HCT116 (cell line): ENCODE measurements around the gene SGF29. TPM values are rescaled to one million over a fixed set of nuclear protein-coding genes. Genes with fewer than 3 reads are reported as not detected.

Experiments used
- ATAC-seq: fragments of 200-7000 bp; cut with Tn5 transposase; 2 replicates; pipeline ENCODE4 v1.9.1; 2020; ENCODE audit warnings: mild to moderate bottlenecking, moderate library complexity
- BruUV-seq: library from RNA; stranded (reverse); fragments of 400-500 nt; replicated peaks from 2 replicates; lab custom pipeline; 2021; lab: Mats Ljungman, UMichigan
- CTCF ChIA-PET: fragments of 300-600 bp; sonication (Branson Sonifier 250); formaldehyde crosslinking; loops from one replicate; lab custom pipeline; 2021; ENCODE audit warnings: antibody characterized with exemption; lab: Charles Lee
- POLR2A ChIA-PET: fragments of 300-600, 350-600 bp; sonication (Branson Sonifier 250); formaldehyde crosslinking; loops from one replicate; lab custom pipeline; 2021; ENCODE audit warnings: antibody characterized with exemption; lab: Charles Lee
- RAD21 ChIA-PET, 2 experiments: fragments of 300-600 bp; sonication (Branson Sonifier 250); formaldehyde crosslinking; loops; one replicate each; lab custom pipeline; 2023; ENCODE audit warnings: low total read pairs in 2 of 2; ENCODE audit not compliant: uncharacterized antibody in 2 of 2, unreplicated experiment in 2 of 2, low non-redundant PET in 1 of 2; lab: Charles Lee
- DNase-seq: peaks from one replicate; pipeline ENCODE4 v3.0.0-alpha.2; 2010; ENCODE audit warnings: low read depth, low spot score
- H2AFZ ChIP-seq: fragments of 200-600 bp; shearing (Covaris generic), sonication (generic); 2 replicates; pipeline ENCODE4 v1.6.1; 2017; ENCODE audit warnings: low read depth, mixed run types, mixed read lengths, antibody characterized with exemption, low read length; ENCODE audit not compliant: poor library complexity, severe bottlenecking
- H3K27ac ChIP-seq: 2 replicates; pipeline ENCODE4 v1.5.1; 2012; ENCODE audit warnings: low read depth, low read length
- H3K27me3 ChIP-seq: fragments of 200-600 bp; sonication (generic); 2 replicates; pipeline ENCODE4 v1.6.1; 2016; ENCODE audit warnings: mixed run types, low read length, mixed read lengths; ENCODE audit not compliant: insufficient read depth
- H3K36me3 ChIP-seq, 2 experiments: fragments of 200-500 bp in 1 of 2; fragments of 200-600 bp in 1 of 2; sonication (Bioruptor generic) in 1 of 2; sonication (generic) in 1 of 2; 2 replicates each; pipeline versions ENCODE4 v1.5.1 to v1.6.1; 2014 to 2016; ENCODE audit warnings: low read length in 2 of 2, inconsistent platforms in 1 of 2, mixed read lengths in 1 of 2, mixed run types in 1 of 2; ENCODE audit not compliant: insufficient read depth in 2 of 2, control insufficient read depth in 1 of 2
- H3K4me1 ChIP-seq, 2 experiments: fragments of 200-600 bp in 1 of 2; sonication (generic) in 1 of 2; 2 replicates each; pipeline versions ENCODE4 v1.5.1 to v1.6.1; 2012 to 2017; ENCODE audit warnings: low read length in 2 of 2, inconsistent platforms in 1 of 2, mild to moderate bottlenecking in 1 of 2, mixed read lengths in 1 of 2, mixed run types in 1 of 2, moderate library complexity in 1 of 2; ENCODE audit not compliant: insufficient read depth in 2 of 2, control insufficient read depth in 1 of 2
- H3K4me2 ChIP-seq: fragments of 200-600 bp; sonication (generic); 2 replicates; pipeline ENCODE4 v1.6.1; 2017; ENCODE audit warnings: mixed run types, low read length, mixed read lengths
- H3K4me3 ChIP-seq, 2 experiments: fragments of 200-600 bp in 1 of 2; sonication (generic) in 1 of 2; replicated peaks in 1 of 2; 2 replicates each; pipeline ENCODE4 v1.5.1; 2011 to 2016; ENCODE audit warnings: low read length in 2 of 2, control low read depth in 1 of 2, low read depth in 1 of 2, mild to moderate bottlenecking in 1 of 2, mixed read lengths in 1 of 2, mixed run types in 1 of 2
- H3K79me2 ChIP-seq: fragments of 200-600 bp; sonication (generic); 2 replicates; pipeline ENCODE4 v1.6.1; 2017; ENCODE audit warnings: mild to moderate bottlenecking, mixed run types, low read length, moderate library complexity, mixed read lengths; ENCODE audit not compliant: insufficient read depth
- H3K9ac ChIP-seq: fragments of 200-600 bp; sonication (generic); 2 replicates; pipeline ENCODE4 v1.6.1; 2016; ENCODE audit warnings: low read length, mixed read lengths
- H3K9me2 ChIP-seq: fragments of 200-600 bp; sonication (generic), shearing (Covaris generic); 2 replicates; pipeline ENCODE4 v1.6.1; 2017; ENCODE audit warnings: mixed run types, mild to moderate bottlenecking, moderate library complexity; ENCODE audit not compliant: insufficient read depth
- H3K9me3 ChIP-seq, 2 experiments: fragments of 200-500 bp in 1 of 2; fragments of 200-600 bp in 1 of 2; sonication (Bioruptor generic) in 1 of 2; sonication (generic) in 1 of 2; 2 replicates each; pipeline ENCODE4 v1.6.1; 2014 to 2017; ENCODE audit warnings: low read length in 2 of 2, mixed read lengths in 2 of 2, inconsistent platforms in 1 of 2, low read depth in 1 of 2, mild to moderate bottlenecking in 1 of 2, mixed run types in 1 of 2, moderate library complexity in 1 of 2; ENCODE audit not compliant: control insufficient read depth in 1 of 2, insufficient read depth in 1 of 2
- H4K20me1 ChIP-seq: fragments of 200-600 bp; sonication (generic), shearing (Covaris generic); 2 replicates; pipeline ENCODE4 v1.6.1; 2017; ENCODE audit warnings: mixed run types, mild to moderate bottlenecking, moderate library complexity; ENCODE audit not compliant: insufficient read depth
- CBX3 ChIP-seq: IDR thresholded peaks from 2 replicates; pipeline ENCODE4 v1.6.1; 2012; ENCODE audit warnings: low read depth
- EGR1 ChIP-seq: IDR thresholded peaks from 2 replicates; pipeline ENCODE4 v1.6.1; 2012; ENCODE audit warnings: low read depth
- ELF1 ChIP-seq: IDR thresholded peaks from 2 replicates; pipeline ENCODE4 v1.6.1; 2012; ENCODE audit warnings: low read depth, borderline replicate concordance
- EZH2 ChIP-seq: fragments of 200-600 bp; sonication (generic); IDR thresholded peaks from 2 replicates; pipeline ENCODE4 v1.6.1; 2017; ENCODE audit warnings: antibody characterized with exemption, mixed run types
- EZH2phosphoT487 ChIP-seq: fragments of 200-600 bp; IDR thresholded peaks from 2 replicates; pipeline ENCODE4 v1.6.1; 2018; ENCODE audit warnings: antibody characterized with exemption, borderline replicate concordance
- JUND ChIP-seq: IDR thresholded peaks from 2 replicates; pipeline ENCODE4 v1.6.1; 2012
- POLR2AphosphoS5 ChIP-seq: IDR thresholded peaks from 2 replicates; pipeline ENCODE4 v1.6.1; 2011; ENCODE audit warnings: mild to moderate bottlenecking, low read depth, low read length, moderate library complexity
- REST ChIP-seq: IDR thresholded peaks from 2 replicates; pipeline ENCODE4 v1.6.1; 2012; ENCODE audit warnings: low read depth
- SIN3A ChIP-seq: IDR thresholded peaks from 2 replicates; pipeline ENCODE4 v1.6.1; 2012; ENCODE audit warnings: low read depth
- SP1 ChIP-seq: IDR thresholded peaks from 2 replicates; pipeline ENCODE4 v1.6.1; 2012; ENCODE audit warnings: low read depth
- SRF ChIP-seq: IDR thresholded peaks from 2 replicates; pipeline ENCODE4 v1.6.1; 2012; ENCODE audit warnings: low read depth
- TCF7L2 ChIP-seq: IDR thresholded peaks from 2 replicates; pipeline ENCODE4 v1.7.0; 2011; ENCODE audit warnings: borderline replicate concordance, inconsistent platforms; ENCODE audit not compliant: insufficient read depth, insufficient read length; ENCODE audit errors: extremely low read depth
- intact Hi-C: fragments of 100-400 bp; cut with micrococcal nuclease; formaldehyde crosslinking; loops from 2 replicates; pipeline ENCODE4 v1.10.0; 2022
- total RNA-seq: library from RNA; stranded (reverse); gene quantifications from one replicate; pipeline ENCODE4 v1.2.1, GENCODE V29; 2021; ENCODE audit not compliant: unreplicated experiment

Gene SGF29
- total RNA-seq, 1 experiment from 2014 or later, result 19.7 TPM

- Histone ChIP-seq H3K27ac (no peak overlapping the region), H2AFZ (no peak overlapping the region), H3K9me3 (no peaks in the 10 kb centered on the region), H3K9me2 (no peaks in the 10 kb centered on the region), H3K4me3 (no peak overlapping the region), H3K4me2 (no peak overlapping the region), H3K36me3 (peaks cover 0 to 3% of the 10 kb centered on the region in 2 experiments; a peak in 1 of 4 replicates), H3K27me3 (no peaks in the 10 kb centered on the region), H4K20me1 (no peaks in the 10 kb centered on the region), H3K4me1 (peaks cover 0 to 8% of the 10 kb centered on the region in 2 experiments; a peak in 2 of 4 replicates), H3K9ac (no peak overlapping the region), H3K79me2 (no peaks in the 10 kb centered on the region)
- intact Hi-C loops, result no loop called here
- RAD21 ChIA-PET, result no interaction called here
- ATAC-seq (no peak), DNase-seq (no peak)
- CTCF ChIA-PET, result no interaction called here
- POLR2A ChIA-PET, result no interaction called here
- BruUV-seq, result no TSS peak
- TF ChIP-seq TCF7L2, result peak; percentile 41
- TF ChIP-seq EZH2, result no peak
Measured at GRCh38 chr16:28585674-28586073, 32.0 kb downstream of the SGF29 start.

GRCh38 chr16:28586466-28586865, 32.7 kb downstream of the SGF29 start:
- RAD21 ChIA-PET, result no interaction called here

More at GRCh38 chr16:28586466-28586865, 32.7 kb downstream of the SGF29 start:
- ATAC-seq, result no peak
- no peaks in the 10 kb centered on the region for H3K9me2 ChIP-seq
- H3K27ac ChIP-seq, result no peak overlapping the region
- H3K9ac ChIP-seq, result no peak overlapping the region
- TF ChIP-seq SP1 (no peak), REST (no peak), SRF (no peak), JUND (no peak), CBX3 (no peak), SIN3A (no peak), POLR2AphosphoS5 (no peak), EZH2 (no peak), ELF1 (no peak), EGR1 (no peak), EZH2phosphoT487 (no peak)
- H3K4me2 ChIP-seq, result no peak overlapping the region
- H4K20me1 ChIP-seq, result no peaks in the 10 kb centered on the region
- BruUV-seq, result no TSS peak
- no peaks in the 10 kb centered on the region for H3K9me3 ChIP-seq
- H3K36me3 ChIP-seq, result peaks cover 0 to 3% of the 10 kb centered on the region in 2 experiments; a peak in 1 of 4 replicates
- CTCF ChIA-PET, result no interaction called here
- intact Hi-C loops, result no loop called here
- H3K4me3 ChIP-seq, result no peak overlapping the region
- no peak overlapping the region for H2AFZ ChIP-seq
- peaks cover 0 to 8% of the 10 kb centered on the region in 2 experiments; a peak in 2 of 4 replicates for H3K4me1 ChIP-seq
- no peaks in the 10 kb centered on the region for H3K79me2 ChIP-seq
- no peaks in the 10 kb centered on the region for H3K27me3 ChIP-seq
- POLR2A ChIA-PET, result no interaction called here
- DNase-seq, result no peak
